K562 (cell line): ENCODE results near the gene RCL1. TPM values are rescaled to one million over a fixed set of nuclear protein-coding genes. Genes with fewer than 3 reads are reported as not detected.

Experiments used
- ATAC-seq: fragments of 200-7000 bp; cut with Tn5 transposase; 3 replicates; pipeline ENCODE4 v1.9.1; 2020; ENCODE audit warnings: moderate library complexity
- BruUV-seq: library from RNA; stranded (reverse); fragments of 400-500 nt; replicated peaks from 2 replicates; lab custom pipeline; 2021; lab: Mats Ljungman, UMichigan
- CTCF ChIA-PET: fragments of 300-600 bp; formaldehyde crosslinking; extraction: SDS; loops from one replicate; lab custom pipeline; 2021; ENCODE audit warnings: low intra/inter-chr PET ratio; lab: Yijun Ruan, JAX
- POLR2A ChIA-PET: fragments of 300-600, 350-650 bp; sonication (Branson Sonifier 250); formaldehyde crosslinking; extraction: SDS; loops from one replicate; lab custom pipeline; 2021; ENCODE audit warnings: antibody characterized with exemption, inconsistent platforms; lab: Yijun Ruan, JAX
- DNase-seq, 4 experiments: peaks; one replicate each; pipeline versions ENCODE4 v3.0.0 to v3.0.0-alpha.2; 2011 to 2018; ENCODE audit warnings: low spot score in 3 of 4, mixed read lengths in 3 of 4; ENCODE audit errors: extremely low read depth in 1 of 4
- FAIRE-seq: peaks from 2 replicates; lab custom pipeline; 2011; peaks lifted over from hg19 to GRCh38; lab: Jason Lieb, UNC
- H2AFZ ChIP-seq: 2 replicates; pipeline ENCODE4 v1.6.0; 2011; ENCODE audit warnings: low read depth, low read length, control low read depth, inconsistent platforms
- H3K27ac ChIP-seq: fragments of 200-600 bp; 3 replicates; pipeline ENCODE4 v1.8.0; 2011; ENCODE audit warnings: low read depth, mild to moderate bottlenecking, control low read depth, inconsistent platforms, low read length, moderate library complexity, mixed read lengths; ENCODE audit errors: extremely low read depth
- H3K27me3 ChIP-seq, 2 experiments: fragments of 300-600 bp in 1 of 2; 2 replicates in 1 of 2; 3 replicates in 1 of 2; pipeline versions ENCODE4 v1.6.0 to v1.8.0; 2011; ENCODE audit warnings: inconsistent platforms in 2 of 2, low read length in 2 of 2, mild to moderate bottlenecking in 1 of 2, mixed read lengths in 1 of 2, moderate library complexity in 1 of 2; ENCODE audit not compliant: control insufficient read depth in 2 of 2, insufficient read depth in 2 of 2
- H3K36me3 ChIP-seq: fragments of 300-600 bp; 3 replicates; pipeline ENCODE4 v1.8.0; 2011; ENCODE audit warnings: mild to moderate bottlenecking, low read length, inconsistent platforms; ENCODE audit not compliant: control insufficient read depth, insufficient read depth
- H3K4me1 ChIP-seq, 2 experiments: fragments of 200-600 bp in 1 of 2; replicated peaks in 1 of 2; 2 replicates in 1 of 2; 3 replicates in 1 of 2; pipeline versions ENCODE4 v1.5.1 to v1.8.0; 2011; ENCODE audit warnings: inconsistent platforms in 2 of 2, low read length in 2 of 2, mild to moderate bottlenecking in 1 of 2, mixed read lengths in 1 of 2, moderate library complexity in 1 of 2; ENCODE audit not compliant: control insufficient read depth in 2 of 2, insufficient read depth in 2 of 2
- H3K4me2 ChIP-seq: 2 replicates; pipeline ENCODE4 v1.6.1; 2011; ENCODE audit warnings: low read length, control low read depth, inconsistent platforms, mixed read lengths; ENCODE audit not compliant: insufficient read depth
- H3K4me3 ChIP-seq: fragments of 200-600 bp; sonication (generic), shearing (Covaris generic); 2 replicates; pipeline ENCODE4 v1.5.1; 2016; ENCODE audit warnings: control low read depth, inconsistent platforms
- H3K79me2 ChIP-seq: fragments of 200-600 bp; 3 replicates; pipeline ENCODE4 v1.8.0; 2011; ENCODE audit warnings: low read length, inconsistent platforms; ENCODE audit not compliant: control insufficient read depth, insufficient read depth
- H3K9ac ChIP-seq, 2 experiments: 2 replicates each; pipeline versions ENCODE4 v1.6.0 to v1.6.1; 2011; ENCODE audit warnings: low read depth in 2 of 2, low read length in 2 of 2, control low read depth in 1 of 2, inconsistent platforms in 1 of 2, mild to moderate bottlenecking in 1 of 2, mixed read lengths in 1 of 2; ENCODE audit not compliant: insufficient read depth in 1 of 2
- H3K9me1 ChIP-seq: one replicate; pipeline ENCODE4 v1.6.0; 2011; ENCODE audit warnings: inconsistent platforms, mild to moderate bottlenecking, low read length, moderate library complexity; ENCODE audit not compliant: control insufficient read depth, insufficient read depth
- H3K9me3 ChIP-seq: replicated peaks from 2 replicates; pipeline ENCODE4 v1.5.1; 2011; ENCODE audit warnings: low read depth, low read length, inconsistent platforms; ENCODE audit not compliant: control insufficient read depth, insufficient read depth
- H4K20me1 ChIP-seq: replicated peaks from 2 replicates; pipeline ENCODE4 v1.6.1; 2011; ENCODE audit warnings: low read length, inconsistent platforms, mixed read lengths; ENCODE audit not compliant: control insufficient read depth, insufficient read depth
- E2F6 ChIP-seq, 2 experiments: IDR thresholded peaks; 2 replicates each; pipeline ENCODE4 v1.6.1; 2011; ENCODE audit warnings: borderline replicate concordance in 1 of 2, control low read depth in 1 of 2, low read depth in 1 of 2, low read length in 1 of 2, mild to moderate bottlenecking in 1 of 2, mixed read lengths in 1 of 2, moderate library complexity in 1 of 2; ENCODE audit not compliant: insufficient read depth in 1 of 2, insufficient read length in 1 of 2, poor library complexity in 1 of 2, severe bottlenecking in 1 of 2; ENCODE audit errors: extremely low read depth in 1 of 2
- KLF1 ChIP-seq: fragments of 450-650 bp; IDR thresholded peaks from 2 replicates; pipeline ENCODE4 v1.6.1; 2016; ENCODE audit warnings: missing genetic modification characterization, missing compliant biosample characterization
- NEUROD1 ChIP-seq: fragments of 150-350 bp; IDR thresholded peaks from 2 replicates; pipeline ENCODE4 v1.6.1; 2014; ENCODE audit warnings: borderline replicate concordance, low read length, low read depth; ENCODE audit not compliant: partially characterized antibody
- TRIM28 ChIP-seq: fragments of 450-650 bp; IDR thresholded peaks from 2 replicates; pipeline ENCODE4 v1.6.1; 2017
- TSHZ1 ChIP-seq: fragments of 250-450 bp; sonication (Bioruptor Pico); IDR thresholded peaks from 2 replicates; pipeline ENCODE4 v1.4.0; 2020; ENCODE audit warnings: mild to moderate bottlenecking, moderate library complexity
- WGBS: fragments of 100-300 bp; shearing (Covaris generic); methylation state at CpG from one replicate; pipeline ENCODE4 v1.1.6; 2016; ENCODE audit warnings: low coverage, mixed read lengths; ENCODE audit not compliant: insufficient coverage; ENCODE audit errors: missing lambda C conversion rate; 5-methylcytosine and 5-hydroxymethylcytosine counted together
- in situ Hi-C: fragments of 300-500 bp; cut with MboI; formaldehyde crosslinking; loops from 4 replicates; pipeline ENCODE4 v1.15.0; 2018; ENCODE audit warnings: inconsistent platforms, mixed read lengths
- intact Hi-C: fragments of 100-400 bp; cut with micrococcal nuclease; formaldehyde crosslinking; loops from 2 replicates; pipeline ENCODE4 v1.14.2; 2022
- polyA plus RNA-seq, 8 experiments: library from polyadenylated mRNA; depleted of rRNA in 4 of 8; stranded (reverse) in 5 of 8; unstranded in 3 of 8; fragments of >200 nt; fragmentation: Nextera tagmentation in 2 of 8; fragmentation: Illumina TruSeq in 1 of 8; extraction: Ambion mirVana in 2 of 8; extraction: Trizol in 1 of 8; gene quantifications; 2 replicates each; pipeline versions ENCODE4 v1.2.1 to v1.2.3, GENCODE V29; 2011 to 2014; ENCODE audit warnings: inconsistent platforms in 1 of 8, missing spikeins in 1 of 8
- total RNA-seq, 7 experiments: library from RNA; depleted of rRNA in 6 of 7; stranded (reverse); fragments of >200 nt in 6 of 7; fragmentation: Illumina TruSeq in 2 of 7; extraction: Trizol in 2 of 7; gene quantifications; 2 replicates each; pipeline versions ENCODE4 v1.2.1 to v1.2.3, GENCODE V29; 2011 to 2021; ENCODE audit warnings: low replicate concordance in 1 of 7

Gene RCL1
- total and polyA plus RNA-seq, 9 of the 15 experiments (the other 6 are each of a cell fraction or from before 2014, with no cell fraction given), result 24.0 to 67.7 (median 38.6) TPM

GRCh38 chr9:4810565-4810964, 17.8 kb downstream of the RCL1 start:
- intact Hi-C loops, result no loop called here
- no peaks in the 10 kb centered on the region for H4K20me1 ChIP-seq
- H3K79me2 ChIP-seq, result peaks cover 94% of the 10 kb centered on the region
- ChIA-PET CTCF (no interaction called here), POLR2A (no interaction called here)
- H3K4me2 ChIP-seq, result no peak overlapping the region
- TF ChIP-seq E2F6 (IDR thresholded peaks at IDR 0.05; ENCODE audit: borderline replicate concordance in 1 of 2, extremely low read depth in 1 of 2, insufficient read depth in 1 of 2, insufficient read length in 1 of 2, low read depth in 1 of 2, low read length in 1 of 2, poor library complexity in 1 of 2, severe bottlenecking in 1 of 2) (no peak), TSHZ1 (no peak), NEUROD1 (no peak), KLF1 (no peak), TRIM28 (no peak)
- H3K9me1 ChIP-seq, result no peaks in the 10 kb centered on the region
- no peak overlapping the region for H3K4me3 ChIP-seq
- H3K36me3 ChIP-seq, result peaks cover 13% of the 10 kb centered on the region; the same call in 2 of the 3 replicates
- ATAC-seq, result no peak
- BruUV-seq, result no TSS peak
- in situ Hi-C loops, result no loop called here
- H3K4me1 ChIP-seq, result peaks cover under 1 to 10% of the 10 kb centered on the region in 2 experiments; a peak in 3 of 5 replicates
- WGBS, result 67% methylated on average over 1 of the region's 1 CpG
- peaks cover 7% of the 10 kb centered on the region for H3K9me3 ChIP-seq
- no peak for FAIRE-seq
- DNase-seq, result no peak
- H3K9ac ChIP-seq, result no peak overlapping the region
- no peaks in the 10 kb centered on the region for H3K27me3 ChIP-seq
- no peak overlapping the region for H3K27ac ChIP-seq
- no peak overlapping the region for H2AFZ ChIP-seq
